DOHH2 (cell line): Measurements from ENCODE around the gene MKX.

Source experiments
- H3F3A ChIP-seq: fragments of 200-600 bp; sonication (generic), shearing (Covaris generic); 2 replicates; pipeline ENCODE4 v1.6.0; 2016; ENCODE audit warnings: antibody characterized with exemption, mild to moderate bottlenecking; ENCODE audit not compliant: control insufficient read depth, insufficient read depth
- H3K27ac ChIP-seq: fragments of 200-600 bp; sonication (generic); 2 replicates; pipeline ENCODE4 v1.5.1; 2014; ENCODE audit warnings: low read depth, mild to moderate bottlenecking, low read length, moderate library complexity
- H3K27me3 ChIP-seq: fragments of 200-600 bp; sonication (generic); 2 replicates; pipeline ENCODE4 v1.6.1; 2014; ENCODE audit warnings: mild to moderate bottlenecking, low read length, mixed read lengths; ENCODE audit not compliant: control insufficient read depth
- H3K36me3 ChIP-seq: fragments of 200-600 bp; sonication (generic); 2 replicates; pipeline ENCODE4 v1.6.1; 2014; ENCODE audit warnings: mild to moderate bottlenecking, low read length, moderate library complexity, mixed read lengths; ENCODE audit not compliant: control insufficient read depth
- H3K4me1 ChIP-seq: fragments of 200-600 bp; sonication (generic); 2 replicates; pipeline ENCODE4 v1.6.1; 2014; ENCODE audit warnings: mild to moderate bottlenecking, low read length, mixed read lengths; ENCODE audit not compliant: control insufficient read depth
- H3K4me2 ChIP-seq: fragments of 200-600 bp; sonication (generic); 2 replicates; pipeline ENCODE4 v1.6.0; 2014; ENCODE audit warnings: mild to moderate bottlenecking, low read length, moderate library complexity
- H3K4me3 ChIP-seq: fragments of 200-600 bp; sonication (generic); 2 replicates; pipeline ENCODE4 v1.5.1; 2014; ENCODE audit warnings: mild to moderate bottlenecking, low read length, mixed read lengths
- H3K79me2 ChIP-seq: fragments of 200-600 bp; sonication (generic); 2 replicates; pipeline ENCODE4 v1.6.1; 2014; ENCODE audit warnings: mild to moderate bottlenecking, low read length, mixed read lengths; ENCODE audit not compliant: control insufficient read depth
- H3K9me2 ChIP-seq: fragments of 200-600 bp; sonication (generic); replicated peaks from 2 replicates; pipeline ENCODE4 v1.6.1; 2014; ENCODE audit warnings: mild to moderate bottlenecking, low read length, mixed read lengths; ENCODE audit not compliant: control insufficient read depth
- H3K9me3 ChIP-seq: fragments of 200-600 bp; sonication (generic); 2 replicates; pipeline ENCODE4 v1.6.1; 2014; ENCODE audit warnings: antibody characterized with exemption, low read length, mixed read lengths; ENCODE audit not compliant: control insufficient read depth, insufficient read depth
- H4K20me1 ChIP-seq: fragments of 200-600 bp; sonication (generic); 2 replicates; pipeline ENCODE4 v1.6.0; 2014; ENCODE audit warnings: low read depth, mild to moderate bottlenecking, antibody characterized with exemption, low read length, moderate library complexity; ENCODE audit not compliant: control insufficient read depth, insufficient read depth
- EZH2phosphoT487 ChIP-seq: fragments of 200-600 bp; sonication (generic); IDR thresholded peaks from 2 replicates; pipeline ENCODE4 v1.6.1; 2017; ENCODE audit warnings: borderline replicate concordance, mild to moderate bottlenecking, antibody characterized with exemption, low read length, moderate library complexity, mixed read lengths
- TF ChIP-seq, protein P1 (sequence below): fragments of 200-600 bp; sonication (generic); IDR thresholded peaks from one replicate; pipeline ENCODE4 v1.5.1; 2014; ENCODE audit warnings: antibody characterized with exemption, mild to moderate bottlenecking, low read depth, low read length; ENCODE audit not compliant: poor library complexity, severe bottlenecking

The MKX gene

GRCh38 chr10:27688991-27689390 is 56.6 kb downstream of the MKX start:
- H4K20me1 ChIP-seq = no peaks in the 10 kb centered on the region
- H3K36me3 ChIP-seq = no peaks in the 10 kb centered on the region
- H3K9me2 ChIP-seq = no peaks in the 10 kb centered on the region
- no peaks in the 10 kb centered on the region for H3K79me2 ChIP-seq
- H3K4me3 ChIP-seq = no peak overlapping the region
- no peak overlapping the region for H3K27ac ChIP-seq
- no peaks in the 10 kb centered on the region for H3F3A ChIP-seq
- TF ChIP-seq, protein P1, sequence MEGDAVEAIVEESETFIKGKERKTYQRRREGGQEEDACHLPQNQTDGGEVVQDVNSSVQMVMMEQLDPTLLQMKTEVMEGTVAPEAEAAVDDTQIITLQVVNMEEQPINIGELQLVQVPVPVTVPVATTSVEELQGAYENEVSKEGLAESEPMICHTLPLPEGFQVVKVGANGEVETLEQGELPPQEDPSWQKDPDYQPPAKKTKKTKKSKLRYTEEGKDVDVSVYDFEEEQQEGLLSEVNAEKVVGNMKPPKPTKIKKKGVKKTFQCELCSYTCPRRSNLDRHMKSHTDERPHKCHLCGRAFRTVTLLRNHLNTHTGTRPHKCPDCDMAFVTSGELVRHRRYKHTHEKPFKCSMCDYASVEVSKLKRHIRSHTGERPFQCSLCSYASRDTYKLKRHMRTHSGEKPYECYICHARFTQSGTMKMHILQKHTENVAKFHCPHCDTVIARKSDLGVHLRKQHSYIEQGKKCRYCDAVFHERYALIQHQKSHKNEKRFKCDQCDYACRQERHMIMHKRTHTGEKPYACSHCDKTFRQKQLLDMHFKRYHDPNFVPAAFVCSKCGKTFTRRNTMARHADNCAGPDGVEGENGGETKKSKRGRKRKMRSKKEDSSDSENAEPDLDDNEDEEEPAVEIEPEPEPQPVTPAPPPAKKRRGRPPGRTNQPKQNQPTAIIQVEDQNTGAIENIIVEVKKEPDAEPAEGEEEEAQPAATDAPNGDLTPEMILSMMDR = no peak
- TF ChIP-seq EZH2phosphoT487 = no peak
- H3K9me3 ChIP-seq = no peaks in the 10 kb centered on the region
- no peaks in the 10 kb centered on the region for H3K4me1 ChIP-seq
- no peak overlapping the region for H3K4me2 ChIP-seq
- no peaks in the 10 kb centered on the region for H3K27me3 ChIP-seq

GRCh38 chr10:27688276-27688675 is 57.3 kb downstream of the MKX start:
- H3K4me2 ChIP-seq = no peak overlapping the region
- no peaks in the 10 kb centered on the region for H3K27me3 ChIP-seq
- H3K4me1 ChIP-seq = no peaks in the 10 kb centered on the region
- no peak overlapping the region for H3K4me3 ChIP-seq
- TF ChIP-seq, protein P1 = no peak
- TF ChIP-seq EZH2phosphoT487 = no peak
- H3K9me3 ChIP-seq = no peaks in the 10 kb centered on the region
- H3K27ac ChIP-seq = no peak overlapping the region
- no peaks in the 10 kb centered on the region for H3K9me2 ChIP-seq
- no peaks in the 10 kb centered on the region for H4K20me1 ChIP-seq
- H3K36me3 ChIP-seq = no peaks in the 10 kb centered on the region
- no peaks in the 10 kb centered on the region for H3K79me2 ChIP-seq
- H3F3A ChIP-seq = no peaks in the 10 kb centered on the region

- H3K4me1 ChIP-seq = no peaks in the 10 kb centered on the region
- H3K27me3 ChIP-seq = no peaks in the 10 kb centered on the region
- no peaks in the 10 kb centered on the region for H3K9me2 ChIP-seq
- no peaks in the 10 kb centered on the region for H4K20me1 ChIP-seq
- no peaks in the 10 kb centered on the region for H3K9me3 ChIP-seq
- H3F3A ChIP-seq = no peaks in the 10 kb centered on the region
- no peak overlapping the region for H3K4me2 ChIP-seq
- no peak for TF ChIP-seq EZH2phosphoT487
- TF ChIP-seq, protein P1 = no peak
- H3K36me3 ChIP-seq = no peaks in the 10 kb centered on the region
- H3K4me3 ChIP-seq = no peak overlapping the region
- H3K79me2 ChIP-seq = no peaks in the 10 kb centered on the region
- no peak overlapping the region for H3K27ac ChIP-seq
Measured at GRCh38 chr10:27687743-27688142, 57.9 kb downstream of the MKX start.

GRCh38 chr10:27687326-27687725 is 58.3 kb downstream of the MKX start:
- no peaks in the 10 kb centered on the region for H3F3A ChIP-seq
- no peaks in the 10 kb centered on the region for H3K79me2 ChIP-seq
- no peaks in the 10 kb centered on the region for H3K36me3 ChIP-seq
- no peak overlapping the region for H3K4me3 ChIP-seq
- H3K4me2 ChIP-seq = no peak overlapping the region
- no peak overlapping the region for H3K27ac ChIP-seq
- no peaks in the 10 kb centered on the region for H4K20me1 ChIP-seq
- no peak for TF ChIP-seq EZH2phosphoT487
- TF ChIP-seq, protein P1 = no peak
- H3K9me3 ChIP-seq = no peaks in the 10 kb centered on the region
- no peaks in the 10 kb centered on the region for H3K4me1 ChIP-seq
- H3K27me3 ChIP-seq = no peaks in the 10 kb centered on the region
- no peaks in the 10 kb centered on the region for H3K9me2 ChIP-seq
